NCI-H2107 treated with DMSO at 0.1 percent for 48 hours (cell line): ENCODE measurements around the gene ZNF438.

ENCODE experiments used
- DNase-seq: peaks from one replicate; lab custom pipeline; 2025; ENCODE audit not compliant: unreplicated experiment; lab: John Stamatoyannopoulos, UW

Gene ZNF438

GRCh38 chr10:31017534-31018355 lies 13.9 kb downstream of the ZNF438 start:
- DNase-seq: no peak

- no peak for DNase-seq
Observed at GRCh38 chr10:31014161-31014875, 17.3 kb downstream of the ZNF438 start.

- DNase-seq: no peak
Observed at GRCh38 chr10:31013331-31013730, 18.3 kb downstream of the ZNF438 start.

- DNase-seq: no peak
Observed at GRCh38 chr10:31011665-31012022, 20.0 kb downstream of the ZNF438 start.

GRCh38 chr10:31011017-31011664 lies 20.5 kb downstream of the ZNF438 start:
- DNase-seq: no peak

GRCh38 chr10:31010062-31010461 lies 21.6 kb downstream of the ZNF438 start:
- DNase-seq: no peak

- DNase-seq: no peak
Observed at GRCh38 chr10:31005895-31006294, 25.8 kb downstream of the ZNF438 start.

GRCh38 chr10:31004611-31005193 lies 27.0 kb downstream of the ZNF438 start:
- no peak for DNase-seq

- DNase-seq: no peak
Observed at GRCh38 chr10:31001740-31002139, 29.9 kb downstream of the ZNF438 start.

- no peak for DNase-seq
Observed at GRCh38 chr10:31000867-31001266, 30.8 kb downstream of the ZNF438 start.

- DNase-seq: no peak
Observed at GRCh38 chr10:31000071-31000782, 31.4 kb downstream of the ZNF438 start.

- no peak for DNase-seq
Observed at GRCh38 chr10:30999070-30999712, 32.5 kb downstream of the ZNF438 start.

- no peak for DNase-seq
Observed at GRCh38 chr10:30997536-30998235, 34.0 kb downstream of the ZNF438 start.

- DNase-seq: no peak
Observed at GRCh38 chr10:30996481-30997005, 35.1 kb downstream of the ZNF438 start.

GRCh38 chr10:30995081-30995770 lies 36.4 kb downstream of the ZNF438 start:
- DNase-seq: no peak

- DNase-seq: no peak
Observed at GRCh38 chr10:30993155-30993554, 38.5 kb downstream of the ZNF438 start.

GRCh38 chr10:30992681-30993080 lies 39.0 kb downstream of the ZNF438 start:
- DNase-seq: no peak

- DNase-seq: no peak
Observed at GRCh38 chr10:30991647-30992011, 40.0 kb downstream of the ZNF438 start.
